HG03025 (cell line): ENCODE data around the gene FBXO24.

Source experiments
- ATAC-seq: cut with Tn5 transposase; IDR thresholded peaks from one replicate; pipeline ENCODE4 v1.9.1; 2021; ENCODE audit warnings: mild to moderate bottlenecking, moderate library complexity; ENCODE audit not compliant: unreplicated experiment, low FRiP score

FBXO24 gene

DNA sequence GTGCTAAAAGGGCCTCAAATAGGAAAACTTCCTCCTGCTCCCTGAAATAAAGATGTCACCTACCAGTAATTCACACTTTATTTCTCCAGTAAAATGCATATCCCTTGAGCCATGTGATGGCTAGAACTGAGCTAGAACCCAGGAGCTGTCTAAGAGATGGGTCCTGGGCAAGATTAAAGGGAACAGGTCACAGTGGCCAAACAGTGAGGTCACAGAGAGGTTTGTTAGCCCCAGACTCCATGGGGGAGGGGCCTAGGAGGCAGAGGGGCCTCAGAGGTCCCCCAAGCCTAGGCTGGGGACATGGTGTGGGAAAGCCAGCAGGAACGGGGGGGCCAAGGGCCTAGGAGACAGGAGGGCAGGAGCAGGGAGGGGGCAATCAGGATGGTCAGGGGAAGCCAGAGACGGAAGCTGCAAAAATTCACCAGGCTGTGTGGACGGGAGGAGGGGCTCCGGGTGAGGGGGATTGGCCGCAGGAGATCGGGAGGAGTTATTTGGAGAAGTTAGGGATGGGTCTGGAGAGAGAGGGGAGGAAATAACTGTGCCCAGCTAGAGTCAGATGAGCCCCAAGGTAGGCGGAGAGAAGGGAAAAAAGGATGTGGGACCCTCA lies 3.3 kb downstream of the FBXO24 start:
- no peak for ATAC-seq

DNA sequence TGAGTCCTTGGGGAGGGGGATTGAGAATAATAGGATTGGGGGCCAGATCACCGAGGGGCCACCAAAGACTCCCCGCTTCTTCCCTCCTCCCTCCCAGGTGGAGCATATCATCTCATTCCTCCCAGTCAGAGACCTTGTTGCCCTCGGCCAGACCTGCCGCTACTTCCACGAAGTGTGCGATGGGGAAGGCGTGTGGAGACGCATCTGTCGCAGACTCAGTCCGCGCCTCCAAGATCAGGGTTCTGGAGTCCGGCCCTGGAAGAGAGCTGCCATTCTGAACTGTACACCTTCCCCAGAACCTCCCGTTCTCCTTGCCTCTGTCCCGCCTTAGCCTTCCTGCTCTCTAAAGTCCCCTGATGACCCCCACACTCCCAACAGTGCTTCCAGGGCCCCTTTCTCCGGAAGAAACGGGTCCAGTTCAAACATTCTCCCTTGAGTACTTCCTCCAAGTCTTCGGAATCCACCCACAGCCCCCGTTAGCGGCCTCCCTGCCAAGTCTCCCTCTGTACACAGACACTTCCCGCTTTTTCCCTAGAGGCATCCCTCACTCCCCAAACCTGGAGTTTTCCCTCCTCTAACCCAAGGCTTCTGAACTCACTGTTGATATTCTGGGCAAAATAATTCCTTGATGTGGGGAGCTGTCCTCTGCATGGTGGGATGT lies 4.1 kb downstream of the FBXO24 start:
- ATAC-seq, result no peak

GRCh38 chr7:100591596-100591995 lies 5.5 kb downstream of the FBXO24 start:
- no peak for ATAC-seq

DNA sequence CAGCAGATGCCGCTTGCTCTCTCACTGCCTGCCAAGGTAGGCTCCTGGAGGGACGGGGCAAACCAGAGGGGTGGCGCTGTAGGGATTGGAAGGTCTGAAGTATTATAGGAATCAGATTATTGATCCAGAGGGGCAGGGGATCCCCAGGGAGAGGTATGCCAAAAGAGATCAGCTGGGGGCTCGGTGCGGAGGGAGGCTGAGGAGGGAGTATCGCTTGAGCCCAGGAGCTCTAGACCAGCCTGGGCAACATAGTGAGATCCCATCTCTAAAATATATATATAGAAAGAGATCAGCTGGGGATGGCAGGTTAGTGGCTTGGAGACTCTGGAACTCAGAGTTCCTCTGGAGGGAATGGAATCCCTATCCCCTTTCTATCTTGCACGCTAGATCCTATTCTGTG lies 9.1 kb downstream of the FBXO24 start:
- ATAC-seq, result no peak

- ATAC-seq, result no peak
Observed at GRCh38 chr7:100598425-100598824, 12.3 kb downstream of the FBXO24 start.

- no peak for ATAC-seq
Observed at GRCh38 chr7:100599911-100600729, 14.0 kb downstream of the FBXO24 start.

GRCh38 chr7:100600730-100601038 lies 14.6 kb downstream of the FBXO24 start:
- no peak for ATAC-seq

DNA sequence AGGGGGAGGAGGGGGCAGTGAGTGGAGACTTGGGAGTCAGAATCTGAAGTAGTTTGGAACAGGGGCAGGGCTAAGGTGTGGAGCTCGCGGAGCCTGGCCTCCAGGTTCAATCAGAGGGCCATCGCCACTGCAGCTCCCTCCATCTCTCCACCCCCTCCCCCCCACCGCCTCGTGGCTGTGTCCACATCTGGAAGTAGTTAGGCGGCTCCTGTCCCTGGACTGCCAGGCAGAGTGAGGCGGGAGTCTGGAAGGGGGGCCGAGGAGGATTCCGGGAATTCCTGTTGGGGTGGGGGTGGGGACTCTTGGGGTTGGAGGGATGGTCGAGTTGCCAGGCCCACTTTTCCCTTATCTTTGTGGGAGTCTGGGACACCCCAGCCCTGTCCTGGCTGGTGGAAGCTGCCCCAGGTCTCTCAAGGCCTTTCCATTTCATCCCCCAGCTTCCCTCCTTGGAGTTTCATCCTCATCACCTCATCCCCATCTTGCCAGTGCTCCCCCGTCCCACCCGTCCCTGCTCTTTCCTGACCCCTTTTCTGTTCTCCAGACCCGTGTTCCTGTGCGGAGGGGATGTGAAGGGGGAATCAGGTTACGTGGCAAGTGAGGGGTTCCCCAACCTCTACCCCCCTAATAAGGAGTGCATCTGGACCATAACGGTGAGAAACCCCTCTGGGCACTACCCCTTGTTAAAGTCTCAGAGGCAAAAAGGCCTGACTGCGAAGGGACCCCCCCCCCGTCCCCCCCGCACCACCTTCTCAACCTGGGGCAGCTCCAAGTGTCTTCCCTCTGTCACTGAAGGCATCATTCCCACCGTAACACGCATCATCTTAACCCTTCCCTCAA lies 17.0 kb downstream of the FBXO24 start:
- ATAC-seq, result no peak

DNA sequence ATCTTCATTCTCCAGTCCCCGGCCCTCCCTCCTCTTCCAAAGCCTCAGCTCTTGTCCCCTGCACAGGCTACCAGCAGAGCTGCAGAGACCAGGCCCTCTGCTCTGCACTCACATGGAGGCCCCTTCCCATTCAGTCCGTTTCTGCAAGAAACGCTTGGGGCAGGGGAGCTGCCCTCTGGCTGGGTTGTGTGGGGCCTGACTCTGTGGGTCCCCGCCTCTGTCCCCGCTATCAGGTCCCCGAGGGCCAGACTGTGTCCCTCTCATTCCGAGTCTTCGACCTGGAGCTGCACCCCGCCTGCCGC lies 17.5 kb downstream of the FBXO24 start:
- ATAC-seq, result no peak

GRCh38 chr7:100604028-100604975 lies 18.2 kb downstream of the FBXO24 start:
- ATAC-seq, result peak; percentile 39

- ATAC-seq, result no peak
Observed at GRCh38 chr7:100604976-100605911, 19.1 kb downstream of the FBXO24 start.

- no peak for ATAC-seq
Observed at GRCh38 chr7:100606313-100606712, 20.2 kb downstream of the FBXO24 start.

DNA sequence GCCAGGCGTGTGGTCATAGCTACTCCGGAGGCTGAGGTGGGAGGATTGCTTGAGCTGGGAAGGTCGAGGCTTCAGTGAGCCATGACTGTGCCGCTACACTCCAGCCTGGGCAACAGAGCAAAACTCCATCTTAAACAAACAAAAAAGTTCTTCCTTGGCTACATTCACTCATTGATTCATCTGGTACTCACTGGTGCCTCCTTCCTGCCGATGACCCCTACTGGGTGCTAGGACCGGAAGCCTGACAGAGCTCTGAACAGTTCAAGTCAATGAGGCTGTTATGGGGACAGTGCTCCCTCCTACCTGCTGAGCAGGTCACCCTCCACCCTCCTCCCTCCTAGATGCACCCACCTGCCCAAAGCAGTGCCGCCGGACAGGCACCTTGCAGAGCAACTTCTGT lies 21.0 kb downstream of the FBXO24 start:
- ATAC-seq, result no peak

- ATAC-seq, result no peak
Observed at GRCh38 chr7:100609958-100610357, 23.8 kb downstream of the FBXO24 start.

DNA sequence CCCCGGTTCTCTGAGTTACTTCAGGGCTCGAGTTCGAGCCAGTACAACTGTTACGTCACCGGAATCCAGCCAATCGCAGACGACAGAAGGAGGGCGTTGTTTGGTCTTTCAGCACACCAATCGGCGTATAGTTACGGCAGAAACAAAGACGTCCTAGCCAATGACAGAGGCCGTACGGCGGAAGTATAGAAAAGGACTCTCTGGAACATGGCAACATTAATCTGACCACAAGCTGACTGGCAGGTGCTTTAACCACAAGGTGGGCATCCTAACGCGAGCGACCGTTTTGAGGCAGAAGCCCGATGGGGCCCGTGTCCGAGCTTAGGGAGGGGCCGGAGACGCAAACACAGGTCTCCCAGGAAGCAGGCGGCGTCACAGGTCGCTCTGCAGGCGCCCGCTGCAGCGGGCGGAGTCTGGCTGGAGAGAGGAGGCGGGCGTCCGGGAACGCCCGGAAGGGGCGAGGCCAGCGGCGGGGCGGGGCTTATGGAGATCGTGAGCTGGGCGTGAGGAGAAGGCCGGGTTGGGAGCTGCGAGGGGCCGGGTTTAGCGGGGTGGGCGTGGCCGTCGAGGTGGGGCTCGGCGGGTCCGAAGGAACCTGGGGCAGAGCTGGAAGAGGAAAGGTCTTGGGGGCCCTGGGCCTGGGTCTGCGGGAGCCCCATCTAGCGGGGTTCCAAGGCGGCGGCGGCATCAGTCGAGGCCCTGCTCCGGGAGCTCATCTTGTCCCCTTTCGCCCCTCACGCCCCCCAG lies 26.0 kb downstream of the FBXO24 start, which contains the start of gene MOSPD3:
MOSPD3 (plus strand) TSS at position 558 of the 747 bp plus-strand sequence. CDS start 252 bp downstream, outside the sequence.
- ATAC-seq, result peak; percentile 87

GRCh38 chr7:100612730-100613390 lies 26.7 kb downstream of the FBXO24 start:
- no peak for ATAC-seq

DNA sequence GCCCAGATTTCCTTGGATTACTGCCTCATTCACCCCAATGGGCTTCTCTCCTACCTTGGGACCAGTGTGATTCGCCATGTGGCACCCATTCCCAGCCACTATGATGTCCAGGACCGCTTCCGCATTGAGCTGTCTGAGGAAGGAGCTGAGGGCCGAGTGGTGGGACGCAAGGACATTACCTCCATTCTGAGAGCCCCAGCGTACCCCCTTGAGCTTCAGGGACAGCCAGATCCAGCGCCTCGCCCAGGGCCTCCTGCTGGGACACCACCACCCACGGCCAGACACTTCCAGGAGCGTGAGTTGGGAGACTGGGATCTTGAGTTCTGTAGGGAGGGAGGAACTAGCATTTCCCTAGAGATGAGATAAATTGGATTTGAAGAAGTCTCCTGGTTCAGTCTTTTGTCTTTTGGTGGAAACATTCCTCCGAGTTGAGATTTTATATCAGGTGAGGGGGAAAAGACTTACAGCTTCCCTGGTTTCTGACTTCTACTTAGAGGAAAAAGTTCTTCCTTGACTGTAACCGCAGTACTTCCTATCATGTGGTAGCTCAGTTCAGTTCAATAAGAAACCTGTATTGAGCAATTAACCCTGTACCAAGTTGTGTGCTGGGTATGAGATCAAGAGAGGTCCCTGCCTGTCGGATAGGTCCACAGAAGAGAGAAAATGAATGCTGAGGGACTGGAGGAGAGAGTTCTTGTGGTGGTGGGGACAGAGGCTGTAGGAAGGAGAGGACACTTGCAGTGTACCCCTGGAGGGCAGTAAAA lies 27.5 kb downstream of the FBXO24 start:
- no peak for ATAC-seq
